Muscle of back (tissue), 11 donors: ENCODE data around the gene SPATA20. TPM values are rescaled to one million over a fixed set of nuclear protein-coding genes. Genes with fewer than 3 reads are reported as not detected.

Experiments used
- DNase-seq, 3 donors: peaks; one replicate each; pipeline versions ENCODE4 v3.0.0 to v3.0.0-alpha.2; 2013
- polyA plus RNA-seq, 10 donors: library from polyadenylated mRNA; unstranded; fragments of 120-200 nt; gene quantifications; one replicate each; pipeline ENCODE4 v1.2.1, GENCODE V29; 2013; ENCODE audit not compliant: insufficient read length in 10 of 10

SPATA20 gene
- polyA plus RNA-seq, 10 donors = 19.6 to 35.7 (median 27.1) TPM

DNA sequence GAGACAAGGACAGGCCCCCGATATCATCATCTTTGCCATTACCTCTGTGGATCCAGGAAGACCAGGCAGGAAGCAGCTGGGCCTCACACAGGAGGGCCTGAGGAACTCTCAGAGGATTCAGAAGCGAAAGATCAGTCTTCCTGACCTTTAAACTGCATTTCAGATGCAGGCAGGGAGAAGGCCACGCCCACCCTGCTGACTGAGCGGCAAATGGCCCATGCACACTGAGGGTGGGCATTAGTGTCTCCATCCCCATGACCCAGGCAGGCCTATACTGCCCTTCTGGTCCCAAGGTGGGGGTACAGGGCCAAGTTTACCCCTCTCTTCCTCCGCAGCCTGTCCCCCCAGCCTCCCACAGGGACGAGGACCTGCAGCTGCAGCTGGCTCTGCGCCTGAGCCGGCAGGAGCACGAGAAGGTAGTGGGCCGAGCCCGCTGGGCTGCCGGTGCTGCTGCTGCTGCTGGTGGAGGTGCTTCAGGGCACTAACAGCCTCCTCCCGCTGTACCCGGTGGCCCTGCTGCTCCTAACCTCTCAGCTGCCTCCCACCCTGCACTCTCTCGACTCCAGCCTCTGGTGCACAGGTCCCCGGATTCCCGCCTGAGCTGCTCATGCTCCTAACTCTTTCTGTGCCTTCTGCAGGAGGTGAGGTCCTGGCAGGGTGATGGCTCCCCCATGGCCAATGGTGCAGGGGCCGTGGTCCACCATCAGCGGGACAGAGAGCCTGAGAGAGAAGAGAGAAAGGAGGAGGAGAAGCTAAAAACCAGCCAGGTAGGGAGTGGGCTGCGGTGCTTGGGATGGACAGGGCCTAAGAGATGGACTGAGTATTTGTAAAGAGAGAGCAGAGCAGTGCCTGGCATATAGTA is 8.2 kb upstream of the SPATA20 start:
- no peak for DNase-seq

DNA sequence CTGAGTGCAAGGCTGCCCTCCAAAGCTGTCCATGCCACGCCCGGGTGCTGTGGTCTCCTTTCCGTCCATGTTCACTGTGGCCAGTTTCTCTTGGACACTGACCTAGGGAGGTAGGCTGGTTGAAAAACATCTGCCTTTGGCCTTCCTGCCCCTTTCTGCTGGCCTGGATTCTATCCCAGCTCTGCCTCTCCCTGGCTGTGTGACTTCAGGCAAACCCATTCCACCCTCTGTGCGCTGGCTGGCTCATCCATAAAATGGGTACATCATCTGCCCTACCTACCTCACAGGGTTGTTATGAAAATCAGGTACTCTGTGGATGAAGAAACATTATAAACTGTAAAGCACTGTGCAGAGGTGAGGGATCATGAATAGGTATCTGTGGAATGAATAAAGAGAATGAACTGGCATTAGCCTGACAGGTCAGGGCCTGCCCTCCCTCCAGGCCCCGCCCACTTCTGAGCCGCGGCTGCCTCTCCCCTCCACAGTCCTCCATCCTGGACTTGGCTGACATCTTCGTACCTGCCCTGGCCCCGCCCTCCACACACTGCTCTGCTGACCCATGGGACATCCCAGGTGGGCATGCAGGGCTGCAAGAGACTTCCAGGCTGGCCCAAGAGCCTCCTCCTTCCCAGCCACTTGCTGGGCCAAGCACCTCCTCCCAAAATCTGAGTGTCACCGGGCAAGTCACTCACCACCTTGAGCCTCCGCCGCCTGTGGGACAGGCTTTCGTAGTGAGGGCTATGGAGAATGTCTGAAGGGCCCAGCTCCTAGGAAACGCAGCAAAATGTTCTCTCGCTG is 7.0 kb upstream of the SPATA20 start:
- no peak for DNase-seq

DNA sequence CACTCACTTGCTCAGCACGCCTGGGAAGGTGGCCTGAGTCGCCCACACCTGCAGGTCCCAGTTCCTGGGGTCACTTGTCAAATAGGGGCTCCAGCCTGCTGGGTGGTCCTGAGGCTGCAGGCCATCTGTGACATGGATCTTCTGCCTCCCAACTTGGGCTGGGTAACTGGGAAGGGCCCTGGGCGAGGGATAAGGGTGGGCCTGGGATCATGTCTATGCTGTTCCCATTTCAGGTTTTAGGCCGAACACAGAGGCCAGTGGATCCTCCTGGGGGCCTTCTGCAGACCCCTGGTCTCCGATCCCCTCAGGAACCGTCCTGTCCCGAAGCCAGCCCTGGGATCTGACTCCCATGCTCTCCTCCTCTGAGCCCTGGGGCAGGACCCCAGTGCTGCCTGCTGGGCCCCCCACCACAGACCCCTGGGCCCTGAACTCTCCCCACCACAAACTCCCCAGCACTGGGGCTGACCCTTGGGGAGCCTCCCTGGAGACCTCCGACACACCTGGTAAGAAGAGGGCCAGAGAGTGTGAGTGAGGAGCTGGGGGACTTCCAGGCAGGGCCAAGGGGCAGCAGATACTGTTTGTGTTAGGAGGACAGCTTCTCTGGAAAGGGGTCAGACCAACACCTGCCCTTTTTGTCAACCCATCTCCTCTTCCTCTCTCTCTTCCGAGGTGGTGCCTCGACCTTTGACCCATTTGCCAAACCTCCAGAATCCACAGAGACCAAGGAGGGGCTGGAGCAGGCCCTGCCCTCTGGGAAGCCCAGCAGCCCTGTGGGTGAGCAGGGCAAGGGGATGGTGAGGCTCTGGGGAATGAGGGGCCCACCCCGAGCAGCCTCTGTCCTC is 6.2 kb upstream of the SPATA20 start:
- no peak for DNase-seq

DNA sequence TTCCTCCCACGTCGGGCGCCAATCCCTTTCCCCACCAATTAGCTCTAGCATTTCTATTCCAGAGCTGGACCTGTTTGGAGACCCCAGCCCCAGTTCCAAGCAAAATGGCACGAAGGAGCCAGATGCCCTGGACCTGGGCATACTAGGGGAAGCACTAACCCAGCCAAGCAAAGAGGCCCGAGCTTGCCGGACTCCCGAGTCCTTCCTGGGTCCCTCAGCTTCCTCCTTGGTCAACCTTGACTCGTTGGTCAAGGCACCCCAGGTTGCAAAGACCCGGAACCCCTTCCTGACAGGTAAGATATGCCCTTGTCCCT is 5.6 kb upstream of the SPATA20 start:
- no peak for DNase-seq

DNA sequence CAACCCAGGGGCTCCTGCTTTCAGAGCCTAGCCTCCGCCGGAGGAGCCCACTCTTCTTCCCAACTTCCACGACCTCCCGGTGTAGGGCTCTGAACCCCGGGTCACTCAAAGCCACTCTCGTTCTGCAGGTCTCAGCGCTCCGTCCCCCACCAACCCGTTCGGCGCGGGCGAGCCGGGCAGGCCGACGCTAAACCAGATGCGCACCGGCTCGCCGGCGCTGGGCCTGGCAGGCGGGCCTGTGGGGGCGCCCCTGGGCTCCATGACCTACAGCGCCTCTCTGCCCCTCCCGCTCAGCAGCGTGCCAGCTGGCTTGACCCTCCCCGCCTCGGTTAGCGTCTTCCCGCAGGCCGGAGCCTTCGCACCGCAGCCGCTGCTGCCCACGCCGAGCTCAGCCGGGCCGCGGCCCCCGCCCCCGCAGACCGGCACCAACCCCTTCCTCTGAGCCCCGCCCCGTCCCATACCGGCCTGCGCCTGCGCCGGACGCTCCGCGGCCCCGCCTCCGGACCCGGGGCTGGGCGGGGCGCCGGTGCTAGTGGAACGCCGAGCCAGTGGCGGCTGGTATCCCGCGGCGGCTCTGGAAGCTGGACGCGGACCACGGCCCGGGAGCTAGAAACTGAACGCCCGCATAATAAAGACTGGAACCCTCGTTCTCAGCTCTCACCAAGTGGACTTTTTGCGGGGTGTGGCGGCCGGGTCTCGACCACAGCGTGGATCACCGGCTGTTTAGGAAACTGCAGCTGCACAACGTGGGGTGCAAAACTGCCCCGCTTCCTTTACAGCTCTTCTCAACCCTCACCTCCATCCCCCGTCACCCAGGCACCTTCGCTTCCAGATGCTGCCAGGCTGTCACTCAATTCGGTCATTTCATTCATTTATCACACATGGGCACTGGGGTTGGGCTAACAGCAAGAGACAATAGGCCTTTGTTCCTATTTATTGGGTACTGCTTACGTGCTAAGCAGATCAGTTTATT is 5.0 kb upstream of the SPATA20 start:
- DNase-seq = peak; percentile 79 to 95 (median 87)

DNA sequence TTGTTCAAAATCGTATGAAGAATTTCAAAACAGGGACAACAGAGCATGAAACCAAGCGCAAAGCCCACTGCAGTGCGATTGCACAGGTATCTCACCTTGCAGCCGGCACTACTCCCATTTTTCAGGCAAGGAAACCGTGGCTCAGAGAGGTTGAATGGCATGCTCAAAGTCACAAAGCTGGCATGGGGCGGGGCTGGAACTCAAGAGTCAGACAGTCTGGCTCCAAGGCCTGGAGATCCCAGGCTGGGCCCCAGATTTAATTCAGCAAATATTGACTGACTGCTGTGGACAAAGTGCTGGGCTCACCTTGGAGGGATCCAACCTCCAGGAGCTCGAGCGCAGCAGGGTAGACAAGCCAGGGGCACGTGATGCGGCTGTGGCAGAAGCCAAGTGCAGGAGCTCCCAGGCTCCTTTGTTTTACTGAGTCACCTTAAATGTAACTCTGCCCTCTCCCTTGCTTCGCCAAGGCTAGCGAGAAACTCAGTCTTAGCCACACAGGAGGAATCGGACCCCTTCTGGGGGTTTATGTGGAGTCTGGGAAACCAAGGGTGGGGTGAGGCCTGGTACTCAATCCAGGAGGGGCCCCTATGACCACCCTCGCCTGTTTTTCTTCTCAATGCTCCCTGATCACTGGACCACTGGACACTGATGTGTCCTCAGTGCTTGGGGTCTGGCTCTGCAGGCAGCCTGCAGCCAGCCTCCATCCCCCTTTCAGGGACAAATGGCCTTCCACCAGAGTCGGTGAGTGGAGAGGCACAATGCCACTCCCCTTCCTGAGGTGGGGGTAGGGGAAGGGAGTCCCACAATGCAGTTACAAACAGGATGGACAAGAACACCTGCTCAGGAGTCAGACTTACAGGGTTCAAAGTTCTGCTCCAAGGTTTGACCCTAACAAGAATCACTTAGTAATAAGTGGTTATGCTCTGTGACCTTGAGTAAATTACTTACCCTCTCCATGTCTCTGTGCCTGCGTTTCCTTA is 3.9 kb upstream of the SPATA20 start:
- no peak for DNase-seq

DNA sequence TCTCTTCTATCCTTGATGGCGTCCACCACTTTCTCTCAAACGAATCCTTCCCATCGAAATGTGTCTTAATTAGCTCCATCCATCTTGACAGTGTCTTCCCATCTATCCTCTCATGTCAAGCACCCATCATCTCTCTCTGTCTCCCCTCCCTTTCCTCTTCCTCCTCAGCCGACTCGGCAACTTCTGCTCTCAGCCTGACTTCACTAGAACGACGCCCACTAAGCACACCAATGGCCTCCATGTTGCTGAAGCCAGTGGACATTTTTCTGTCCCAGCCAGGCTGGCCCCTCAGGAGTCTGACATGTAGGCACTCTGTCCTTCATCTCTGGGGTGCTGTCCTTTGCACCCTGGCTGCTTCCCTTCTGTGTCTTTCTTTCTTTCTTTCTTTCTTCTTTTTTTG is 2.5 kb upstream of the SPATA20 start:
- no peak for DNase-seq

DNA sequence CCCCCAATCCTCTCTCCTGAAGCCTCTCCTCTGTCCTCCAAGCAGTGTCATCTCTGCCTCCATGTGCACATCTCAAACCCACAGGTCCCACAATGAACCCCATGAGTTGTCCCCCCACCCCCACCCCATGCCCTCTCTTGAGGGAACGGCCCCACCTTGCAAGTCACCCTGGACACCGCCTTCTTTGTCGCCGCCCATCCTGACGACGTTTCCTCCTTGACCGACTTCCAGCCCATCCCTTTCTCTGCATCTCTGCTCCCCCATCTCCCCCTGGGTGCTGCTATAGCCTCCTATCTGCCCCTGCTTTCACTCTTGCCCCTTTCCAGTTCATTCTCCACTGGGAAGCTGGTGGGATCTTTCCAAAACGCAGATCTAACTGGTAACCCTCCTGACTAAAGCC is 1.7 kb upstream of the SPATA20 start:
- DNase-seq = no peak

DNA sequence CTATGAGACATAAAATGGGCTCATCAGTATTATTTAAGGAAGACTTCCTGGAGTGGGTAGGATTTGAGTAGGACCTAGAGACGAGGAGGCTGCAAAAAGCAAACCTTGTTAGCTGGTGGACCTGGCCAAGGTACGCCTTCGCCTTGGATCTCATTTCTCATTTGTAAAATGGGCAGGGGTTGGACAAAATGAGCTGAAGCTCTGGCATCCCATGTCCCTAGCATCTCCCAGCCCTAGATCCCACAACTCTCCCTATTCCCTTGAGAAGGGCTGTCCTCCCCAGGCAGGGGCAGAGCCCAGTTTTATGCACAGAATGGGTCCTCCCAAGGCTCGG is 306 bp upstream of the SPATA20 start:
- no peak for DNase-seq

DNA sequence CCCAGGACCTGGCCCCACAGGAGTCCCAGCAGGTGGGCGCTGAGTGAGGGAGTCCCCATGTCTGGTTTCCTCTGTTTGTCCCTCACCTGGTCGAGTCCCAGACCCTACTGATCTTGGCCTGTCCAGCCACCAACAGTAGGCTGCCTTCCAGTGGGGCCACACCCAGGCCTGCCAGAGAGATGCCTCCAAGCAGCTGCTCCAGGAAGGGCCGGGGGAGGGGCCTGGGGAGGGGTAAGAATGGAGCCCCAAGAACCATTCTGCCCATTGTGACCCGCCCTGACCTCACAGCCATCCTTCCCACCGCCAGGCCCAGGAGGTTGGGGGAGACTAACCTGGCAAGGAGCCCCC is 736 bp downstream of the SPATA20 start:
- DNase-seq = no peak

DNA sequence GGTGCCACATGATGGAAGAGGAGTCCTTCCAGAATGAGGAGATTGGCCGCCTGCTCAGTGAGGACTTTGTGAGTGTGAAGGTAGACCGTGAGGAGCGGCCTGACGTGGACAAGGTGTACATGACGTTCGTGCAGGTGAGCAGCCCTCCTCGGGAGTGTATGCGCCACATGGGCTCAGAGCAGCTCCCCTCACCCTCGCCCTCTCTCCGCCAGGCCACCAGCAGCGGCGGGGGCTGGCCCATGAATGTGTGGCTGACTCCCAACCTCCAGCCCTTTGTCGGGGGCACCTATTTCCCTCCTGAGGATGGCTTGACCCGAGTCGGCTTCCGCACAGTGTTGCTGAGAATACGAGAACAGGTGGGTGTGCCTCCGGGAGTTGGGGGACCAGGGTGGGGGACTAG is 1.9 kb downstream of the SPATA20 start:
- no peak for DNase-seq

DNA sequence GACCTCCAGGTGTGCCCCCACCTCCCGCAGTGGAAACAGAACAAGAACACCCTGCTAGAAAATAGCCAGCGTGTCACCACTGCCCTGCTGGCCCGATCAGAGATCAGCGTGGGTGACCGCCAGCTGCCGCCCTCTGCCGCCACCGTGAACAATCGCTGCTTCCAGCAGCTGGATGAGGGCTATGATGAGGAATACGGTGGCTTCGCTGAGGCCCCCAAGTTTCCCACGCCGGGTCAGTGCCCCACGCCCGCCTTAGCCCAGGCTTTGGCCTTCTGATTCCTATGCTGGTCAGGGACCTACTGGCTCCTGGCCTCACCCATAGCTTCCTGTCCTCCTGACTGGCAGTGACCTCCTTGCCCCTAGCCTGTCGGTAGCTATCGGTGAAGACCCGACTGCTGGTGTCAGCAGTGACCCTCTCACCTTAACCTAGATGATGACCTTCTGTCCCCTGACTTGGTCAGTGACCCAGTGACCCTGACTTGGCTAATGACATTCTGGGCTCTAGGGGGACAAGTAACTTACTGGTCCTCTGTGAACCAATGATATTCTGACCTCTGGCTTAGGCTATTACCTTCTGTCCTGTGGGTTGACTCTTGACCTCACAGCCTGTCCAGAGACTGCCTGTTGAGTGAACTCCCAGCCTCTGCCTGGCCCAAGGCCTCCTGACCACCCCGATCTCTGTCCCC is 2.4 kb downstream of the SPATA20 start:
- DNase-seq = no peak

DNA sequence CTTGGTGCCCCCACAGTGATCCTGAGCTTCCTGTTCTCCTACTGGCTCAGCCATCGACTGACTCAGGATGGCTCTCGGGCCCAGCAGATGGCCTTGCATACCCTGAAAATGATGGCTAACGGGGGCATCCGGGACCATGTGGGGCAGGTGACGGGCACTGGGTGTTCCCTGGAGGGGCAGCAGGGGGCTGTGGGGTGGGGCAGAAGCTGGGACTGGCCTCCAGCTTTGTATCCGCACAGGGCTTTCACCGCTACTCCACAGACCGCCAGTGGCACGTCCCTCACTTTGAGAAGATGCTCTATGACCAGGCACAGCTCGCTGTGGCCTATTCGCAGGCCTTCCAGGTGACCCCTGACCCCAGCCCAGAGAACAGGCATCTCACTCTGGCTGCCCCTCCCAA is 3.0 kb downstream of the SPATA20 start:
- no peak for DNase-seq

DNA sequence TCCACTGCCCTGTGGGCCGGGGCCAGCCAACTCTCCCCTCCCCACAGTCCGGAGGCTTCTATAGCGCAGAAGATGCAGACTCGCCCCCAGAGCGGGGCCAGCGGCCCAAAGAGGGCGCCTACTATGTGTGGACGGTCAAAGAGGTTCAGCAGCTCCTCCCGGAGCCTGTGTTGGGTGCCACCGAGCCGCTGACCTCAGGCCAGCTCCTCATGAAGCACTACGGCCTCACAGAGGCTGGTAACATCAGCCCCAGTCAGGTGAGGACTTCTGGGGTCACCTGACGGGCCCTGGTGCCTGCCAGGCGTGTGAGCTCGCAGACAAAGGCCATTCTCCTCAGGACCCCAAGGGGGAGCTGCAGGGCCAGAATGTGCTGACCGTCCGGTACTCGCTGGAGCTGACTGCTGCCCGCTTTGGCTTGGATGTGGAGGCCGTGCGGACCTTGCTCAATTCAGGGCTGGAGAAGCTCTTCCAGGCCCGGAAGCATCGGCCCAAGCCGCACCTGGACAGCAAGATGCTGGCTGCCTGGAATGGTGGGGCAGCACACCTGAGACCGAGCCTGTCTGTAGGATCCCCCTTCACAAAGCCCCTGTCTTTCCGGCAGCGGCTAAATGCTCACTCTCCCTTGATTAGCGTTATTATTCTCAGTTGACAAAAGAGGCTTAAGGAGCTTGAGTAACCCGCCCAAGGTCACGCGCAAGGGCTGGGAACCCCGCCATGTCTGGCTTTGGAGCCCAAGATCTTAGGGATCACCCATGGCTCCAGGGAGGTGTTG is 3.9 kb downstream of the SPATA20 start:
- DNase-seq = peak; percentile 76 to 93 (median 89)

DNA sequence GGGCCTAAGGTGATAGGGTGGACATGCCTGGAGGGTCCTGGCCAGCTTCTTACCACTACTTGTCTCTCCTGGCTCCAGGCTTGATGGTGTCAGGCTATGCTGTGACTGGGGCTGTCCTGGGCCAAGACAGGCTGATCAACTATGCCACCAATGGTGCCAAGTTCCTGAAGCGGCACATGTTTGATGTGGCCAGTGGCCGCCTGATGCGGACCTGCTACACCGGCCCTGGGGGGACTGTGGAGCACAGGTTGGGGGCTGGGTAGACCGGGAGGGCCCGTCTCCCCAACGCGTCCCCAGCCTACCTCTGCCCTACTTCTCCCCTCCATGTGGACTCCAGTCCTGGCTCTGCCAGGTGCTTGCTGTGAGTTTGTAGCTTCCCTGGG is 4.5 kb downstream of the SPATA20 start:
- no peak for DNase-seq

DNA sequence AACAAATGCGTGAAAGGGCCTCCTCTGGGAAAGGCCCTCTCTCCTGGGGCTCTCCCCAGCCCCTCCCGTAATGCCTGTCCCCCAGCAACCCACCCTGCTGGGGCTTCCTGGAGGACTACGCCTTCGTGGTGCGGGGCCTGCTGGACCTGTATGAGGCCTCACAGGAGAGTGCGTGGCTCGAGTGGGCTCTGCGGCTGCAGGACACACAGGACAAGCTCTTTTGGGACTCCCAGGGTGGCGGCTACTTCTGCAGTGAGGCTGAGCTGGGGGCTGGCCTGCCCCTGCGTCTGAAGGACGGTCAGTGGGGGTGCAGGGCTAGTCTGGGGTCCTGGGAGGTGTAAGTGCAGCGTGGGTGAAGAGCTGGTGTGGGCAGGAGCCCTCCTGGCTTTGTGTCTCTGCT is 4.9 kb downstream of the SPATA20 start:
- no peak for DNase-seq

DNA sequence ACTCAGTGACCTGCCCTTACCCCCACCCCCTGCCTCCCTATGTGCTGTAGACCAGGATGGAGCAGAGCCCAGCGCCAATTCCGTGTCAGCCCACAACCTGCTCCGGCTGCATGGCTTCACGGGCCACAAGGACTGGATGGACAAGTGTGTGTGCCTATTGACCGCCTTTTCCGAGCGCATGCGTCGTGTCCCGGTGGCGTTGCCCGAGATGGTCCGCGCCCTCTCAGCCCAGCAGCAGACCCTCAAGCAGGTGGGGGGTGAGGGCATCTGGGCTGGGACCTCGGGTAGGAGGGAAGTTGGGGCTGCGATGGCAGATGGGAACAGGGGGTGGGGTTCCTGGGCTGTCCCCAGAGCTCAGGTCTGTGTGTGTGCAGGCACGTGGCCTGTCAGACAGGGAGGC is 7.2 kb downstream of the SPATA20 start:
- DNase-seq = no peak

DNA sequence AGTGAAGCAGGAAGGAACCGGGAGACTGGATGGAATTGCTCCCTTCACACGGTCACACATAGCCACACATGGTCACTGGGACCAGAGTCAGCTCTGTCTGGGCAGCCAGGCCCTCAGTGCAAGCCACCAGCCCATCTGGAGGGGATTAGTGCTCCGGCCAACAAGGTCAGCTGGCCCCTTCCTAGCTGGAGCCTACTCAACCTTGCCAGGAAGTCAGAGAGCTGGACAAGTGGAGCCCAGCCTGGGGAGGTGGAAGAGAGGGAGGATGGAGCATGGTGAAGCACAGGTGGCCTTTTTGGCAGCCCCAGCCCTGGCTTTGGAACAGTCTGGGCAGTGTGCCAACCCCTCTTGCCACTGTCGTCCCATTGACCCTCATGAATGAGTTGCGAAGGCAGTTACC is 9.8 kb downstream of the SPATA20 start:
- DNase-seq = peak in 2 of 3 donors; percentile 30 to 83

DNA sequence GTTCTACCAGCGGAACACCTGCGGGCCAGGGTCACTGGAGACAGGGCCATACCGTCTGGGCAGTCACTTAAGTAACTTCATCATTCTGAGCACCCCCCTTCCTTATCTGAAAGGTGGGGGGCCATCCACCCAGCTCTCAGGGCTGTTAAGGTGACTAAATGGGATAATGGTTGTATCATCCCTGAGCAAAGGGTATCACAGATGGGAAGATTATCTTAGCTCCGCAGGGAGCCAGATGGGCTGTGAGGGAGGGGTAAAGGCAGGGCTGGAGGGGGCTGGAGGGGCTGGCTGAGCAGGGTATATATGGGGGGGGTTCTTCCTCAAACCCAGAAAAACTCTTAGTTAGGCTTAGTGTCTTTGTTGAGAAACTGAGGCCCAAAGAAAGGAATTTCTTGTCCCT is 10.7 kb downstream of the SPATA20 start:
- no peak for DNase-seq
